ENCODE data around the gene HK2. TPM values are rescaled to one million over a fixed set of nuclear protein-coding genes. Genes with fewer than 3 reads are reported as not detected.

HK2 gene
- total RNA-seq, 1 donor from 2014 or later: 12.0 TPM

- no peak for DNase-seq (ENCODE audit: extremely low read depth, low read depth, low spot score)
Observed at GRCh38 chr2:74856599-74856998, 22.7 kb downstream of the HK2 start.

GRCh38 chr2:74857215-74857614, 23.3 kb downstream of the HK2 start:
- DNase-seq (ENCODE audit: extremely low read depth, low read depth, low spot score): no peak

- no peak for DNase-seq (ENCODE audit: extremely low read depth, low read depth, low spot score)
Observed at GRCh38 chr2:74857725-74858124, 23.8 kb downstream of the HK2 start.

GRCh38 chr2:74858281-74858680, 24.4 kb downstream of the HK2 start:
- no peak for DNase-seq (ENCODE audit: extremely low read depth, low read depth, low spot score)

- no peak for DNase-seq (ENCODE audit: extremely low read depth, low read depth, low spot score)
Observed at GRCh38 chr2:74860079-74860478, 26.2 kb downstream of the HK2 start.

GRCh38 chr2:74860521-74860920, 26.6 kb downstream of the HK2 start:
- DNase-seq (ENCODE audit: extremely low read depth, low read depth, low spot score): no peak

- DNase-seq (ENCODE audit: extremely low read depth, low read depth, low spot score): no peak
Observed at GRCh38 chr2:74861531-74861930, 27.6 kb downstream of the HK2 start.

GRCh38 chr2:74862020-74862964, 28.4 kb downstream of the HK2 start:
- DNase-seq (ENCODE audit: extremely low read depth, low read depth, low spot score): no peak

- DNase-seq (ENCODE audit: extremely low read depth, low read depth, low spot score): no peak
Observed at GRCh38 chr2:74863802-74864248, 29.9 kb downstream of the HK2 start.

- no peak for DNase-seq (ENCODE audit: extremely low read depth, low read depth, low spot score)
Observed at GRCh38 chr2:74864728-74865722, 31.1 kb downstream of the HK2 start.

GRCh38 chr2:74865770-74866674, 32.1 kb downstream of the HK2 start:
- no peak for DNase-seq (ENCODE audit: extremely low read depth, low read depth, low spot score)

- DNase-seq (ENCODE audit: extremely low read depth, low read depth, low spot score): no peak
Observed at GRCh38 chr2:74867841-74868658, 34.1 kb downstream of the HK2 start.

- DNase-seq (ENCODE audit: extremely low read depth, low read depth, low spot score): no peak
Observed at GRCh38 chr2:74869517-74869916, 35.6 kb downstream of the HK2 start.

GRCh38 chr2:74870951-74871350, 37.0 kb downstream of the HK2 start:
- no peak for DNase-seq (ENCODE audit: extremely low read depth, low read depth, low spot score)

- no peak for DNase-seq (ENCODE audit: extremely low read depth, low read depth, low spot score)
Observed at GRCh38 chr2:74871414-74871813, 37.5 kb downstream of the HK2 start.

- DNase-seq (ENCODE audit: extremely low read depth, low read depth, low spot score): no peak
Observed at GRCh38 chr2:74872389-74872836, 38.5 kb downstream of the HK2 start.

- DNase-seq (ENCODE audit: extremely low read depth, low read depth, low spot score): no peak
Observed at GRCh38 chr2:74873012-74873665, 39.2 kb downstream of the HK2 start.

- no peak for DNase-seq (ENCODE audit: extremely low read depth, low read depth, low spot score)
Observed at GRCh38 chr2:74873678-74874640, 40.0 kb downstream of the HK2 start.

All from glomerular endothelial cell (primary cell).